Neural crest cell (in vitro differentiated cells): ENCODE data around the gene CEACAM18. TPM values are rescaled to one million over a fixed set of nuclear protein-coding genes. Genes with fewer than 3 reads are reported as not detected.

Source experiments
- DNase-seq: peaks from one replicate; pipeline ENCODE4 v3.0.0; 2021; ENCODE audit warnings: low read depth, mixed read lengths, low spot score
- H3K27ac Mint-ChIP-seq: one replicate; pipeline ENCODE4 v1.8.0; 2021; ENCODE audit warnings: mild to moderate bottlenecking, mixed read lengths; ENCODE audit not compliant: unreplicated experiment
- H3K27me3 Mint-ChIP-seq: 2 replicates; pipeline ENCODE4 v1.8.0; 2021; ENCODE audit warnings: low read depth, mild to moderate bottlenecking, mixed read lengths
- H3K36me3 Mint-ChIP-seq: 2 replicates; pipeline ENCODE4 v1.8.0; 2021; ENCODE audit warnings: low read depth, mild to moderate bottlenecking, mixed read lengths
- H3K4me1 Mint-ChIP-seq: 2 replicates; pipeline ENCODE4 v1.8.0; 2021; ENCODE audit warnings: mixed read lengths
- H3K4me3 Mint-ChIP-seq: one replicate; pipeline ENCODE4 v1.8.0; 2021; ENCODE audit warnings: mild to moderate bottlenecking, mixed read lengths
- H3K9me3 Mint-ChIP-seq: 2 replicates; pipeline ENCODE4 v1.8.0; 2021; ENCODE audit warnings: mixed read lengths
- CTCF ChIP-seq: fragments of 200-600 bp; sonication (generic); conservative IDR thresholded peaks from 2 replicates; pipeline ENCODE4 v1.5.0; 2021; ENCODE audit warnings: antibody characterized with exemption, mild to moderate bottlenecking
- long read RNA-seq: library from polyadenylated mRNA; unstranded; transcript quantifications from one replicate; pipeline ENCODE4 v2.0.0, GENCODE V29; 2020
- total RNA-seq: library from RNA; stranded (reverse); gene quantifications from 2 replicates; pipeline ENCODE4 v1.2.1, GENCODE V29; 2021

CEACAM18 gene
- not detected in 2 replicates for total RNA-seq
- long read RNA-seq = 0 reads

GRCh38 chr19:51478381-51479234 is at the start of gene CEACAM18:
CEACAM18 (plus strand) TSS chr19:51478539.
- H3K27ac Mint-ChIP-seq = no peak within 1 kb of the TSS
- peaks cover 82% of the 10 kb centered on the region for H3K27me3 Mint-ChIP-seq
- H3K36me3 Mint-ChIP-seq = no peaks in the 10 kb centered on the region
- no peaks in the 10 kb centered on the region for H3K9me3 Mint-ChIP-seq
- DNase-seq = no peak
- H3K4me1 Mint-ChIP-seq = no peaks in the 10 kb centered on the region
- H3K4me3 Mint-ChIP-seq = no peak within 1 kb of the TSS
- TF ChIP-seq CTCF = no peak

DNA sequence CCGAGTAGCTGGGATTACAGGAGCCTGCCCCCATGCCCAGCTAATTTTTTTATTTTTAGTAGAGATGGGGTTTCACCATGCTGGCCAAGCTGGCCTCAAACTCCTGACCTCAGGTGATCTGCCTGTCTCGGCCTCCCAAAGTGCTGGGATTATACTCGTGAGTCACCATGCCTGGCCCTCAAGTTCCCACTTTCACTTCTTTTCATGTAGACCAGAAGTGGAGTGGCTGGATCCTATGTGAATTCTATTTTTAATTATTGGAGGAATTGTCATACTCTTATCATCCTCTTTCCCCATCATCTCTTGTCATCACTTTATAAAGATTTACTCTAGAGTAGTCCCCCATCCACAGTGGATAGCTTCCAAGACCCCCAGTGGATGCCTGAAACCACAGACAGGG is 48.1 kb upstream of the CEACAM18 start:
- no peak for DNase-seq
- no peaks in the 10 kb centered on the region for H3K4me1 Mint-ChIP-seq
- no peaks in the 10 kb centered on the region for H3K9me3 Mint-ChIP-seq
- no peaks in the 10 kb centered on the region for H3K36me3 Mint-ChIP-seq
- TF ChIP-seq CTCF = no peak
- H3K27ac Mint-ChIP-seq = no peak overlapping the region
- no peak overlapping the region for H3K4me3 Mint-ChIP-seq
- H3K27me3 Mint-ChIP-seq = peaks cover 71% of the 10 kb centered on the region

DNA sequence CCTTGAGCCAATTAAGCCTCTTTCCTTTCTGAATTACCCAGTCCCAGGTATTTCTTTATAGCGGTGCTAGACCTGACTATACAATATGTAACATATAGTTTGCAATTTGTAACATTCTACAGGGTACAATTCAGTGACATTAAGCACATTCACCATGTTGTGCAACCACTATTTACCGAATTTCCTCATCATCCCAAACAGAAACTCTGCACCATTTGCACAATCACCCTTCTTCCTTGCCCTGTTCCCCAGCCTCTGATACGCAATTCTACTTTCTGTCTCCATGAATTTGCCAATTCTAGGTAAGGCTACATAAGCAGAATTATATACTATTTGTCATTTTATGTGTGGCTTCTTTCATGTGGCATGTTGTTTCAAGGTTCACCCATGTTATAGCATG is 47.2 kb upstream of the CEACAM18 start:
- DNase-seq = no peak
- H3K4me1 Mint-ChIP-seq = no peaks in the 10 kb centered on the region
- no peaks in the 10 kb centered on the region for H3K36me3 Mint-ChIP-seq
- H3K27ac Mint-ChIP-seq = no peak overlapping the region
- peaks cover 75% of the 10 kb centered on the region for H3K27me3 Mint-ChIP-seq
- no peaks in the 10 kb centered on the region for H3K9me3 Mint-ChIP-seq
- no peak for TF ChIP-seq CTCF
- H3K4me3 Mint-ChIP-seq = no peak overlapping the region

GRCh38 chr19:51433043-51433442 is 45.3 kb upstream of the CEACAM18 start:
- Mint-ChIP-seq H3K27me3 (peaks cover 81% of the 10 kb centered on the region), H3K9me3 (no peaks in the 10 kb centered on the region), H3K27ac (no peak overlapping the region), H3K4me1 (no peaks in the 10 kb centered on the region), H3K4me3 (no peak overlapping the region), H3K36me3 (no peaks in the 10 kb centered on the region)
- DNase-seq = no peak
- TF ChIP-seq CTCF = no peak

- Mint-ChIP-seq H3K9me3 (no peaks in the 10 kb centered on the region), H3K27me3 (peaks cover 77% of the 10 kb centered on the region), H3K27ac (no peak overlapping the region)
These were observed 43.9 kb upstream of the CEACAM18 start for GRCh38 chr19:51434456-51434855.

More at GRCh38 chr19:51434456-51434855, 43.9 kb upstream of the CEACAM18 start:
- no peak for TF ChIP-seq CTCF
- Mint-ChIP-seq H3K4me3 (no peak overlapping the region), H3K36me3 (no peaks in the 10 kb centered on the region), H3K4me1 (no peaks in the 10 kb centered on the region)
- DNase-seq = no peak
